ENCODE measurements around the gene NBAS. TPM values are rescaled to one million over a fixed set of nuclear protein-coding genes. Genes with fewer than 3 reads are reported as not detected.
A peak's percentile ranks its signal among the peaks of the same experiment; 100 is the strongest.

NBAS gene
- total and polyA plus RNA-seq, 2 of the 13 experiments (the other 11 are each of a cell fraction or from before 2014, with no cell fraction given): 33.6 to 58.7 TPM

DNA sequence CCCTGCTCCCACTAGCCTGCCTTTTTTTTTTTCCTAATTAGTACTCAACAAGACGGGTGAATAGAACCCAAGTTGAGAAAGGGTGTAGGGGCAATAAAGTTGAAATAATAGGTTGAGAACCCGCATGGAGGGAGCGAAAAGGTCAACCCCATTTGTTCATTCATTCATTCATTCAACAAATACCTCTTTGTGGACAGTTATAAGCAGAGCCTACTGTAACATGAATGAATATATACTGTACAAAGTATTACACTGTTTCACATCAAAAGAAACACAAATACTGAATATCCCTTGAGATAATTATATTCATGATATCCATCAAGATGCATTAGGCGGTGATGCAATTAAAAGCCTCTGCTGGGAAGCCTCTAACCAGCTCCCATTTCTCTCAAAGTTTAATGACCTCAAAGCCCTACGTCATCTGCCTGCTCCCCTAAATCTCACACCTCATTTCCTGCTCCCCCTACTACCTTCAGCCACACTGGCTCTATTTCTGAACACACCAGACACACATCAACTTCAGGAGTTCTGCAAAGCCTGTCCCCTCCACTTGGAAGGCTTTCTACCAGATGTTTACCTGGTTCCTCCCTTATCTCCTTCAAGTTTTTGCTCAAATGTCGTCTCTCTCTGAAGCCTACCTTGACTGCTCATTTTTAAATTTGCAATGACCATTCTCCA lies 1.4 kb upstream of the NBAS start:
- WGBS (ENCODE audit: low lambda C conversion rate): 54% methylated on average over 6 of the region's 6 CpGs
- H4K20me1 ChIP-seq (ENCODE audit: insufficient read depth, low read length): no peaks in the 10 kb centered on the region
- no TSS peak for BruUV-seq (replicated peaks)
- POLR2A ChIA-PET: interaction anchor here (1.2 to 2.1 kb wide), 3 partner anchors 9 to 77 kb away, joined by 3 to 7 read pairs (median 5); no protein-coding TSS in a partner anchor
- H3K79me2 ChIP-seq (ENCODE audit: insufficient read depth, low read length): peaks cover 38% of the 10 kb centered on the region
- H3K27me3 ChIP-seq (ENCODE audit: control insufficient read depth in 1 of 2, insufficient read depth in 2 of 2, low read length in 2 of 2): peaks cover 0 to 9% of the 10 kb centered on the region in 2 experiments; a peak in 2 of 5 replicates
- H3K4me2 ChIP-seq (ENCODE audit: low read depth, low read length): peak overlapping the region; percentile 70
- H3K36me3 ChIP-seq (replicated peaks in 1 of 2; ENCODE audit: control insufficient read depth in 1 of 2, insufficient read depth in 2 of 2, low read length in 2 of 2): no peaks in the 10 kb centered on the region
- no peaks in the 10 kb centered on the region for H3K9me3 ChIP-seq (ENCODE audit: low read length)
- CTCF ChIA-PET (ENCODE audit: low intra/inter-chr PET ratio, low total read pairs): no interaction called here
- H3K4me3 ChIP-seq (replicated peaks in 1 of 3; ENCODE audit: insufficient read depth in 1 of 3, low read depth in 2 of 3, low read length in 3 of 3): peak overlapping the region; percentile 92 to 95 (median 93)
- DNase-seq (ENCODE audit: low spot score) (no peak), FAIRE-seq (no peak), ATAC-seq (no peak)
- intact Hi-C loops (cut with micrococcal nuclease; ENCODE audit: unreplicated experiment) (no loop called here), in situ Hi-C loops (cut with HindIII; ENCODE audit: extremely low pct_ligation_motif_present, low pct_unique_long_range_greater_than_20kb) (no loop called here)
- peak overlapping the region; percentile 89 for H3K9ac ChIP-seq (ENCODE audit: insufficient read depth, low read depth, low read length)
- 0 out of 2 replicates have a peak, but pooled peaks have one; percentile 13 for TF ChIP-seq ATF7 (IDR thresholded peaks at IDR 0.05)
- no peak for TF ChIP-seq ATF7 (CRISPR knock-in tag; IDR thresholded peaks at IDR 0.05)
- no peak for TF ChIP-seq U2AF2 (IDR thresholded peaks at IDR 0.05; ENCODE audit: low read depth, low read length)
- H3K4me1 ChIP-seq (ENCODE audit: insufficient read depth, low read length): peaks cover 41% of the 10 kb centered on the region
- H2AFZ ChIP-seq (ENCODE audit: low read length): peak overlapping the region; percentile 92
- no peak overlapping the region for H3K27ac ChIP-seq (ENCODE audit: extremely low read length, insufficient read depth, low read length)

DNA sequence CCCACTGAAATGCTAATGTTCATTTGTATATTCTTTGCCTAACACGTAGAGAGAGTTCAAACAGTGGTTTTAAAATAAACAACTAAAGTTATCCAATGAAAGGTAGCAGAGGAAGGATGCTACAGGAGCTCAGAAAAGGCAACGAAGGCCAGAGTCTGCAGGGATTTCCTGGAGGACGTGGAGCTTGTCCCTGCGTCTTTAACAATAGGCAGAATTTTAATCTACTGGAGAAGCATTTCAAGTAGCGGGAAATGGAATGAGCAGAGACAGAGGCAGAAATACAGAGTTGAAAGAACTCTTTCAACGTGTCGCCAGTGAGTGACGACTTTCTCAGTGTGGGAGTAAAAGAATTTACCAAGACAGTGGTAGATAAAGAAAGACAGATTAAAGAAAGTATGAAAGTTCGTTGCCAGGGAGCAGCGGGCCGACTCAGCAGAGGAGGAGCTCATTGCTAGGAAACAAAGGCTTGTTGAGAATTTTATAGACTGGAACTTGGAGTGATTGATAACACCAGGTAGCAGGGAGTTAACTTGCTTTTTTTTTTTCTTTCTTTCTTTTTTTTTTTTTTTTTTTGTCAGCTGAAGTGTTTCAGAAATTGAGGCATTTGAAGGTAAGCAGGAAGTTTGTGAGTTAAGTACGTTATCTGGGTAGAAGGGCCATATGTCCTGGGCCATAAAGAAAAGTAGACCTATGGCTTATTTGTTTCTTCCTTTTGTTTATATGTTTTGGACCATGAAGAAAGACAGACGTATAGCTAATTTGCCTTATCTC lies 625 bp upstream of the NBAS start:
- ChIA-PET POLR2A (interaction anchor here (1.2 to 2.1 kb wide), 5 partner anchors 10 to 126 kb away, joined by 3 to 7 read pairs (median 4); no protein-coding TSS in a partner anchor), CTCF (ENCODE audit: low intra/inter-chr PET ratio, low total read pairs) (no interaction called here)
- FAIRE-seq (no peak), DNase-seq (ENCODE audit: low spot score) (peak; percentile 14), ATAC-seq (peak; percentile 37)
- in situ Hi-C loops (cut with HindIII; ENCODE audit: extremely low pct_ligation_motif_present, low pct_unique_long_range_greater_than_20kb) (no loop called here), intact Hi-C loops (cut with micrococcal nuclease; ENCODE audit: unreplicated experiment) (loop anchor here (1.0 to 2.0 kb wide), 2 partner anchors 13 to 29 kb away; partner anchors contain the start of gene DDX1)
- Histone ChIP-seq H3K27me3 (ENCODE audit: control insufficient read depth in 1 of 2, insufficient read depth in 2 of 2, low read length in 2 of 2) (peaks cover 0 to 9% of the 10 kb centered on the region in 2 experiments; a peak in 2 of 5 replicates), H3K4me3 (replicated peaks in 1 of 3; ENCODE audit: insufficient read depth in 1 of 3, low read depth in 2 of 3, low read length in 3 of 3) (peak overlapping the region; percentile 92 to 95 (median 93)), H3K36me3 (replicated peaks in 1 of 2; ENCODE audit: control insufficient read depth in 1 of 2, insufficient read depth in 2 of 2, low read length in 2 of 2) (no peaks in the 10 kb centered on the region), H3K9me3 (ENCODE audit: low read length) (no peaks in the 10 kb centered on the region), H3K79me2 (ENCODE audit: insufficient read depth, low read length) (peaks cover 45% of the 10 kb centered on the region), H3K4me2 (ENCODE audit: low read depth, low read length) (peak overlapping the region; percentile 70), H3K9ac (ENCODE audit: insufficient read depth, low read depth, low read length) (peak overlapping the region; percentile 89), H3K27ac (ENCODE audit: extremely low read length, insufficient read depth, low read length) (peak overlapping the region; percentile 70), H2AFZ (ENCODE audit: low read length) (peak overlapping the region; percentile 92), H3K4me1 (ENCODE audit: insufficient read depth, low read length) (peaks cover 46% of the 10 kb centered on the region), H4K20me1 (ENCODE audit: insufficient read depth, low read length) (no peaks in the 10 kb centered on the region)
- 2% methylated on average over 13 of the region's 13 CpGs for WGBS (ENCODE audit: low lambda C conversion rate)
- no TSS peak for BruUV-seq (replicated peaks)
- TF ChIP-seq GABPB1 (CRISPR knock-in tag; IDR thresholded peaks at IDR 0.05): no peak
- TF ChIP-seq, protein P1, sequence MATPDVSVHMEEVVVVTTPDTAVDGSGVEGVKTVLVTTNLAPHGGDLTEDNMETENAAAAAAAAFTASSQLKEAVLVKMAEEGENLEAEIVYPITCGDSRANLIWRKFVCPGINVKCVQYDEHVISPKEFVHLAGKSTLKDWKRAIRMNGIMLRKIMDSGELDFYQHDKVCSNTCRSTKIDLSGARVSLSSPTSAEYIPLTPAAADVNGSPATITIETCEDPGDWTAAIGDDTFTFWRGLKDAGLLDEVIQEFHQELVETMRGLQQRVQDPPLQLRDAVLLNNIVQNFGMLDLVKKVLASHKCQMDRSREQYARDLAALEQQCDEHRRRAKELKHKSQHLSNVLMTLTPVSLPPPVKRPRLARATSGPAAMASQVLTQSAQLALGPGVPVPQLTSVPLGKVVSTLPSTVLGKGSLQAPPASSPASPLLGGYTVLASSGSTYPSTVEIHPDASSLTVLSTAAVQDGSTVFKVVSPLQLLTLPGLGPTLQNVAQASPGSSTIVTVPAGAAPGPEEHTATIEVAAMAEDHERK (CRISPR knock-in tag; IDR thresholded peaks at IDR 0.05; ENCODE audit: low read depth): no peak
- TF ChIP-seq ZBTB21 (CRISPR knock-in tag; IDR thresholded peaks at IDR 0.05): no peak
- no peak for TF ChIP-seq ZBTB7A (CRISPR knock-in tag; IDR thresholded peaks at IDR 0.05)
- TF ChIP-seq, protein P2, sequence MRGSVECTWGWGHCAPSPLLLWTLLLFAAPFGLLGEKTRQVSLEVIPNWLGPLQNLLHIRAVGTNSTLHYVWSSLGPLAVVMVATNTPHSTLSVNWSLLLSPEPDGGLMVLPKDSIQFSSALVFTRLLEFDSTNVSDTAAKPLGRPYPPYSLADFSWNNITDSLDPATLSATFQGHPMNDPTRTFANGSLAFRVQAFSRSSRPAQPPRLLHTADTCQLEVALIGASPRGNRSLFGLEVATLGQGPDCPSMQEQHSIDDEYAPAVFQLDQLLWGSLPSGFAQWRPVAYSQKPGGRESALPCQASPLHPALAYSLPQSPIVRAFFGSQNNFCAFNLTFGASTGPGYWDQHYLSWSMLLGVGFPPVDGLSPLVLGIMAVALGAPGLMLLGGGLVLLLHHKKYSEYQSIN (CRISPR knock-in tag; IDR thresholded peaks at IDR 0.05; ENCODE audit: borderline replicate concordance): no peak
- TF ChIP-seq NFYB (CRISPR knock-in tag; IDR thresholded peaks at IDR 0.05): no peak
- TF ChIP-seq NAIF1 (CRISPR knock-in tag; IDR thresholded peaks at IDR 0.05; ENCODE audit: borderline replicate concordance): no peak
- TF ChIP-seq NFIB (CRISPR knock-in tag; IDR thresholded peaks at IDR 0.05; ENCODE audit: borderline replicate concordance): no peak
- TF ChIP-seq ETV5 (CRISPR knock-in tag; IDR thresholded peaks at IDR 0.05; ENCODE audit: borderline replicate concordance): no peak
- TF ChIP-seq, protein P3, sequence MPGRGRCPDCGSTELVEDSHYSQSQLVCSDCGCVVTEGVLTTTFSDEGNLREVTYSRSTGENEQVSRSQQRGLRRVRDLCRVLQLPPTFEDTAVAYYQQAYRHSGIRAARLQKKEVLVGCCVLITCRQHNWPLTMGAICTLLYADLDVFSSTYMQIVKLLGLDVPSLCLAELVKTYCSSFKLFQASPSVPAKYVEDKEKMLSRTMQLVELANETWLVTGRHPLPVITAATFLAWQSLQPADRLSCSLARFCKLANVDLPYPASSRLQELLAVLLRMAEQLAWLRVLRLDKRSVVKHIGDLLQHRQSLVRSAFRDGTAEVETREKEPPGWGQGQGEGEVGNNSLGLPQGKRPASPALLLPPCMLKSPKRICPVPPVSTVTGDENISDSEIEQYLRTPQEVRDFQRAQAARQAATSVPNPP (CRISPR knock-in tag; IDR thresholded peaks at IDR 0.05): no peak

Data from HepG2 (cell line).